K562 (cell line): ENCODE results near the gene SCYGR2. TPM values are rescaled to one million over a fixed set of nuclear protein-coding genes. Genes with fewer than 3 reads are reported as not detected.

Experiments used
- ATAC-seq: fragments of 200-7000 bp; cut with Tn5 transposase; 3 replicates; pipeline ENCODE4 v1.9.1; 2020; ENCODE audit warnings: moderate library complexity
- BruUV-seq: library from RNA; stranded (reverse); fragments of 400-500 nt; replicated peaks from 2 replicates; lab custom pipeline; 2021; lab: Mats Ljungman, UMichigan
- CTCF ChIA-PET: fragments of 300-600 bp; formaldehyde crosslinking; extraction: SDS; loops from one replicate; lab custom pipeline; 2021; ENCODE audit warnings: low intra/inter-chr PET ratio; lab: Yijun Ruan, JAX
- POLR2A ChIA-PET: fragments of 300-600, 350-650 bp; sonication (Branson Sonifier 250); formaldehyde crosslinking; extraction: SDS; loops from one replicate; lab custom pipeline; 2021; ENCODE audit warnings: antibody characterized with exemption, inconsistent platforms; lab: Yijun Ruan, JAX
- DNase-seq, 4 experiments: peaks; one replicate each; pipeline versions ENCODE4 v3.0.0 to v3.0.0-alpha.2; 2011 to 2018; ENCODE audit warnings: low spot score in 3 of 4, mixed read lengths in 3 of 4; ENCODE audit errors: extremely low read depth in 1 of 4
- FAIRE-seq: peaks from 2 replicates; lab custom pipeline; 2011; peaks lifted over from hg19 to GRCh38; lab: Jason Lieb, UNC
- H2AFZ ChIP-seq: 2 replicates; pipeline ENCODE4 v1.6.0; 2011; ENCODE audit warnings: low read depth, low read length, control low read depth, inconsistent platforms
- H3K27ac ChIP-seq: fragments of 200-600 bp; 3 replicates; pipeline ENCODE4 v1.8.0; 2011; ENCODE audit warnings: low read depth, mild to moderate bottlenecking, control low read depth, inconsistent platforms, low read length, moderate library complexity, mixed read lengths; ENCODE audit errors: extremely low read depth
- H3K27me3 ChIP-seq, 2 experiments: fragments of 300-600 bp in 1 of 2; 2 replicates in 1 of 2; 3 replicates in 1 of 2; pipeline versions ENCODE4 v1.6.0 to v1.8.0; 2011; ENCODE audit warnings: inconsistent platforms in 2 of 2, low read length in 2 of 2, mild to moderate bottlenecking in 1 of 2, mixed read lengths in 1 of 2, moderate library complexity in 1 of 2; ENCODE audit not compliant: control insufficient read depth in 2 of 2, insufficient read depth in 2 of 2
- H3K36me3 ChIP-seq: fragments of 300-600 bp; 3 replicates; pipeline ENCODE4 v1.8.0; 2011; ENCODE audit warnings: mild to moderate bottlenecking, low read length, inconsistent platforms; ENCODE audit not compliant: control insufficient read depth, insufficient read depth
- H3K4me1 ChIP-seq, 2 experiments: fragments of 200-600 bp in 1 of 2; replicated peaks in 1 of 2; 2 replicates in 1 of 2; 3 replicates in 1 of 2; pipeline versions ENCODE4 v1.5.1 to v1.8.0; 2011; ENCODE audit warnings: inconsistent platforms in 2 of 2, low read length in 2 of 2, mild to moderate bottlenecking in 1 of 2, mixed read lengths in 1 of 2, moderate library complexity in 1 of 2; ENCODE audit not compliant: control insufficient read depth in 2 of 2, insufficient read depth in 2 of 2
- H3K4me2 ChIP-seq: 2 replicates; pipeline ENCODE4 v1.6.1; 2011; ENCODE audit warnings: low read length, control low read depth, inconsistent platforms, mixed read lengths; ENCODE audit not compliant: insufficient read depth
- H3K4me3 ChIP-seq: fragments of 200-600 bp; sonication (generic), shearing (Covaris generic); 2 replicates; pipeline ENCODE4 v1.5.1; 2016; ENCODE audit warnings: control low read depth, inconsistent platforms
- H3K79me2 ChIP-seq: fragments of 200-600 bp; 3 replicates; pipeline ENCODE4 v1.8.0; 2011; ENCODE audit warnings: low read length, inconsistent platforms; ENCODE audit not compliant: control insufficient read depth, insufficient read depth
- H3K9ac ChIP-seq, 2 experiments: 2 replicates each; pipeline versions ENCODE4 v1.6.0 to v1.6.1; 2011; ENCODE audit warnings: low read depth in 2 of 2, low read length in 2 of 2, control low read depth in 1 of 2, inconsistent platforms in 1 of 2, mild to moderate bottlenecking in 1 of 2, mixed read lengths in 1 of 2; ENCODE audit not compliant: insufficient read depth in 1 of 2
- H3K9me1 ChIP-seq: one replicate; pipeline ENCODE4 v1.6.0; 2011; ENCODE audit warnings: inconsistent platforms, mild to moderate bottlenecking, low read length, moderate library complexity; ENCODE audit not compliant: control insufficient read depth, insufficient read depth
- H3K9me3 ChIP-seq: replicated peaks from 2 replicates; pipeline ENCODE4 v1.5.1; 2011; ENCODE audit warnings: low read depth, low read length, inconsistent platforms; ENCODE audit not compliant: control insufficient read depth, insufficient read depth
- H4K20me1 ChIP-seq: replicated peaks from 2 replicates; pipeline ENCODE4 v1.6.1; 2011; ENCODE audit warnings: low read length, inconsistent platforms, mixed read lengths; ENCODE audit not compliant: control insufficient read depth, insufficient read depth
- CBX5 ChIP-seq: IDR thresholded peaks from 2 replicates; pipeline ENCODE4 v1.6.1; 2014; ENCODE audit warnings: low read depth, borderline replicate concordance
- CEBPB ChIP-seq: fragments of 450-650 bp; IDR thresholded peaks from 2 replicates; pipeline ENCODE4 v1.6.1; 2016; ENCODE audit warnings: missing genetic modification characterization, missing compliant biosample characterization
- FOXA1 ChIP-seq: fragments of 450-650 bp; IDR thresholded peaks from 2 replicates; pipeline ENCODE4 v1.6.1; 2016; ENCODE audit warnings: mild to moderate bottlenecking, borderline replicate concordance
- FOXK2 ChIP-seq, 2 experiments: fragments of 450-650 bp; IDR thresholded peaks in 1 of 2; conservative IDR thresholded peaks in 1 of 2; 2 replicates each; pipeline ENCODE4 v1.6.1; 2016; ENCODE audit warnings: low read depth in 2 of 2, mild to moderate bottlenecking in 1 of 2
- HMG20B ChIP-seq: fragments of 250-450 bp; sonication (Bioruptor Pico); IDR thresholded peaks from 2 replicates; pipeline ENCODE4 v1.5.0; 2021; ENCODE audit warnings: mild to moderate bottlenecking
- MAFK ChIP-seq: IDR thresholded peaks from 2 replicates; pipeline ENCODE4 v1.6.1; 2011; ENCODE audit warnings: low read length, improper control_type of control experiment
- WGBS: fragments of 100-300 bp; shearing (Covaris generic); methylation state at CpG from one replicate; pipeline ENCODE4 v1.1.6; 2016; ENCODE audit warnings: low coverage, mixed read lengths; ENCODE audit not compliant: insufficient coverage; ENCODE audit errors: missing lambda C conversion rate; 5-methylcytosine and 5-hydroxymethylcytosine counted together
- in situ Hi-C: fragments of 300-500 bp; cut with MboI; formaldehyde crosslinking; loops from 4 replicates; pipeline ENCODE4 v1.15.0; 2018; ENCODE audit warnings: inconsistent platforms, mixed read lengths
- intact Hi-C: fragments of 100-400 bp; cut with micrococcal nuclease; formaldehyde crosslinking; loops from 2 replicates; pipeline ENCODE4 v1.14.2; 2022
- polyA plus RNA-seq, 8 experiments: library from polyadenylated mRNA; depleted of rRNA in 4 of 8; stranded (reverse) in 5 of 8; unstranded in 3 of 8; fragments of >200 nt; fragmentation: Nextera tagmentation in 2 of 8; fragmentation: Illumina TruSeq in 1 of 8; extraction: Ambion mirVana in 2 of 8; extraction: Trizol in 1 of 8; gene quantifications; 2 replicates each; pipeline versions ENCODE4 v1.2.1 to v1.2.3, GENCODE V29; 2011 to 2014; ENCODE audit warnings: inconsistent platforms in 1 of 8, missing spikeins in 1 of 8
- total RNA-seq, 7 experiments: library from RNA; depleted of rRNA in 6 of 7; stranded (reverse); fragments of >200 nt in 6 of 7; fragmentation: Illumina TruSeq in 2 of 7; extraction: Trizol in 2 of 7; gene quantifications; 2 replicates each; pipeline versions ENCODE4 v1.2.1 to v1.2.3, GENCODE V29; 2011 to 2021; ENCODE audit warnings: low replicate concordance in 1 of 7
- TF ChIP-seq, protein P1 (sequence below): fragments of 150-350 bp; IDR thresholded peaks from 2 replicates; pipeline ENCODE4 v1.6.1; 2014; ENCODE audit warnings: low read depth, mild to moderate bottlenecking, low read length, borderline replicate concordance

Gene SCYGR2
- total and polyA plus RNA-seq, 9 of the 15 experiments (the other 6 are each of a cell fraction or from before 2014, with no cell fraction given) = not detected

DNA sequence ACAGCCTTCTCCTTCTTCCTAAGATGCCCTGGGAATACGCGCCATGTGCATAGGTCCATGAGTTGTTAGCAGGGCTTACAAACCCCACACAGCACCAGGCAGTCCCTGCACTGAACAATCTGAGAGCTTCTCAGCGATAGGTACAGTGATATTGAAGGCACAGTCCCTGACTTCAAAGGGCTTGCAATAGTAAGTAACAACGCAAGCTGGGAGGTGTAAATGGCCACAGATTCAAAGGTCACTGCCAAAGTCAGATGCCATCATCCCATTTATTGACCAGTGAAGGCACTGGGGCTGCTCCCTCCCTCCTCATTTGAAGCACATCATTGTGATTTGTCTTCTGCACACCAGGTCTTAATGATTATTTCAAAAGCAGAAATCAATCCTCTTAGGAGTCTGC is 16.5 kb downstream of the SCYGR2 start:
- CTCF ChIA-PET = no interaction called here

More for the DNA sequence above, 16.5 kb downstream of the SCYGR2 start:
- DNase-seq (no peak), FAIRE-seq (no peak), ATAC-seq (no peak)
- Histone ChIP-seq H4K20me1 (no peaks in the 10 kb centered on the region), H3K4me1 (no peaks in the 10 kb centered on the region), H3K9ac (no peak overlapping the region), H3K27me3 (peaks cover 0 to 35% of the 10 kb centered on the region in 2 experiments; a peak in 2 of 5 replicates), H3K27ac (no peak overlapping the region), H3K4me2 (no peak overlapping the region), H3K79me2 (no peaks in the 10 kb centered on the region), H2AFZ (no peak overlapping the region), H3K4me3 (no peak overlapping the region), H3K9me3 (no peaks in the 10 kb centered on the region), H3K36me3 (no peaks in the 10 kb centered on the region), H3K9me1 (no peaks in the 10 kb centered on the region)
- TF ChIP-seq FOXA1 (no peak), CEBPB (tag) (no peak), FOXK2 (conservative IDR thresholded peaks at IDR 0.05 in 1 of 2, IDR thresholded peaks at IDR 0.05 in 1 of 2; ENCODE audit: low read depth in 2 of 2) (no peak), CBX5 (no peak), HMG20B (CRISPR knock-in tag) (no peak), MAFK (no peak)
- TF ChIP-seq, protein P1, sequence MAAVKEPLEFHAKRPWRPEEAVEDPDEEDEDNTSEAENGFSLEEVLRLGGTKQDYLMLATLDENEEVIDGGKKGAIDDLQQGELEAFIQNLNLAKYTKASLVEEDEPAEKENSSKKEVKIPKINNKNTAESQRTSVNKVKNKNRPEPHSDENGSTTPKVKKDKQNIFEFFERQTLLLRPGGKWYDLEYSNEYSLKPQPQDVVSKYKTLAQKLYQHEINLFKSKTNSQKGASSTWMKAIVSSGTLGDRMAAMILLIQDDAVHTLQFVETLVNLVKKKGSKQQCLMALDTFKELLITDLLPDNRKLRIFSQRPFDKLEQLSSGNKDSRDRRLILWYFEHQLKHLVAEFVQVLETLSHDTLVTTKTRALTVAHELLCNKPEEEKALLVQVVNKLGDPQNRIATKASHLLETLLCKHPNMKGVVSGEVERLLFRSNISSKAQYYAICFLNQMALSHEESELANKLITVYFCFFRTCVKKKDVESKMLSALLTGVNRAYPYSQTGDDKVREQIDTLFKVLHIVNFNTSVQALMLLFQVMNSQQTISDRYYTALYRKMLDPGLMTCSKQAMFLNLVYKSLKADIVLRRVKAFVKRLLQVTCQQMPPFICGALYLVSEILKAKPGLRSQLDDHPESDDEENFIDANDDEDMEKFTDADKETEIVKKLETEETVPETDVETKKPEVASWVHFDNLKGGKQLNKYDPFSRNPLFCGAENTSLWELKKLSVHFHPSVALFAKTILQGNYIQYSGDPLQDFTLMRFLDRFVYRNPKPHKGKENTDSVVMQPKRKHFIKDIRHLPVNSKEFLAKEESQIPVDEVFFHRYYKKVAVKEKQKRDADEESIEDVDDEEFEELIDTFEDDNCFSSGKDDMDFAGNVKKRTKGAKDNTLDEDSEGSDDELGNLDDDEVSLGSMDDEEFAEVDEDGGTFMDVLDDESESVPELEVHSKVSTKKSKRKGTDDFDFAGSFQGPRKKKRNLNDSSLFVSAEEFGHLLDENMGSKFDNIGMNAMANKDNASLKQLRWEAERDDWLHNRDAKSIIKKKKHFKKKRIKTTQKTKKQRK = no peak
- WGBS = 0% methylated on average over 4 of the region's 4 CpGs
- in situ Hi-C loops (no loop called here), intact Hi-C loops (no loop called here)
- no TSS peak for BruUV-seq
- POLR2A ChIA-PET = no interaction called here
